ENCODE measurements around the gene COX6B1.
A peak's percentile ranks its signal among the peaks of the same experiment; 100 is the strongest.
"Not testable (repeated sequence)": the region's sequence is repeated elsewhere in the genome, so short reads cannot be mapped to it uniquely, and the experiment has no call there.

The COX6B1 gene

DNA sequence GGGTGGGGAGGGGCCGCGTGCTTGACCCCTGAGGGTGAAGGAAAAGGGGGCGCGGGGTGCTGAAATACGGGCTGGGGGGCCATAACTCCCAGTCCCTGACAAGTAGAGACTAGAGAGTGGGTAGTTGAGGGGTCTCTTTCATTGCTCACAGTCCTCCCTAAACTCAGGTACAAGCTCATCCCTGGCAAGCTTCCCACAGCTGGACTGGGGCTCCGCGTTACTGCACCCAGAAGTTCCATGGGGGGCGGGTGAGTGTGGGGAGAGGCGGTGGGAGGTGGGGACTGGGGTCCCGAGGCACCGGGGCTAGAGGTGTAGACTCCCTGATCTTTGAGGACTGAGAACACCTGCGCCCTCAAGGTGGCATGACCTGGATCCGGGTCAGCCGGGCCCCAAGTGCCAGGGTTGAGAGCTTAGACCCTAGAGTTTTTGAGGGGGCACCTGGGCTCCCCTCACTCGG is 5.3 kb upstream of the COX6B1 start:
- DNase-seq (ENCODE audit: low read depth) = no peak
- TF ChIP-seq, protein P1, sequence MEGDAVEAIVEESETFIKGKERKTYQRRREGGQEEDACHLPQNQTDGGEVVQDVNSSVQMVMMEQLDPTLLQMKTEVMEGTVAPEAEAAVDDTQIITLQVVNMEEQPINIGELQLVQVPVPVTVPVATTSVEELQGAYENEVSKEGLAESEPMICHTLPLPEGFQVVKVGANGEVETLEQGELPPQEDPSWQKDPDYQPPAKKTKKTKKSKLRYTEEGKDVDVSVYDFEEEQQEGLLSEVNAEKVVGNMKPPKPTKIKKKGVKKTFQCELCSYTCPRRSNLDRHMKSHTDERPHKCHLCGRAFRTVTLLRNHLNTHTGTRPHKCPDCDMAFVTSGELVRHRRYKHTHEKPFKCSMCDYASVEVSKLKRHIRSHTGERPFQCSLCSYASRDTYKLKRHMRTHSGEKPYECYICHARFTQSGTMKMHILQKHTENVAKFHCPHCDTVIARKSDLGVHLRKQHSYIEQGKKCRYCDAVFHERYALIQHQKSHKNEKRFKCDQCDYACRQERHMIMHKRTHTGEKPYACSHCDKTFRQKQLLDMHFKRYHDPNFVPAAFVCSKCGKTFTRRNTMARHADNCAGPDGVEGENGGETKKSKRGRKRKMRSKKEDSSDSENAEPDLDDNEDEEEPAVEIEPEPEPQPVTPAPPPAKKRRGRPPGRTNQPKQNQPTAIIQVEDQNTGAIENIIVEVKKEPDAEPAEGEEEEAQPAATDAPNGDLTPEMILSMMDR (conservative IDR thresholded peaks at IDR 0.05; ENCODE audit: low read depth, low read length) = no peak
- H3K4me3 ChIP-seq (ENCODE audit: low read depth, low read length) = peak overlapping the region; percentile 68

DNA sequence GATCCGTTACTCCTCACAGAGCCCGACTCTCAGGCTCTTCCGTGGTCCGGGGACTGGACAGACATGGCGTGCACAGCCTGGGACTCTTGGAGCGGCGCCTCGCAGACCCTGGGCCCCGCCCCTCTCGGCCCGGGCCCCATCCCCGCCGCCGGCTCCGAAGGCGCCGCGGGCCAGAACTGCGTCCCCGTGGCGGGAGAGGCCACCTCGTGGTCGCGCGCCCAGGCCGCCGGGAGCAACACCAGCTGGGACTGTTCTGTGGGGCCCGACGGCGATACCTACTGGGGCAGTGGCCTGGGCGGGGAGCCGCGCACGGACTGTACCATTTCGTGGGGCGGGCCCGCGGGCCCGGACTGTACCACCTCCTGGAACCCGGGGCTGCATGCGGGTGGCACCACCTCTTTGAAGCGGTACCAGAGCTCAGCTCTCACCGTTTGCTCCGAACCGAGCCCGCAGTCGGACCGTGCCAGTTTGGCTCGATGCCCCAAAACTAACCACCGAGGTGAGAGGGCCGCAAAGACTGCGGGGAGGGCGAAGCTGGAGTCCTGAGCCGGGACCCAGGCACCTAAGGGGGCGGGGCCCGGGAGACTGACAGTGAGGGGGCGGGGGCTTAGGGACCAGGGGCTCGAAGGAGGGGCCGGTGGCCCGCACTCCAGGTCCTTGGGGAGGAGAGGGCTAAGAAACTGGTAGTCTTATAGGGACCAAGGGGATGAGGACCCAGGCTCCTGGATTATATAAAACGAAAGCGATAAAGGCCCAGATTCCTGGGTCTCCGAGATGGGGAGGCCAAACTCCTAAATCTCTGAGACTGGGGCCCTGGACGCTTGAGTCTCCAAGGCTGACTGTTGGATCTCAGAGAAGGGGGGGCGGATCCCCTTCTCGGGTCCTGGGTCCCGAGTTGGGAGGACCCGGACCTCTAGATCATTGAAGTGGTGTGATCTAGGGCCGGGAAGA is 4.6 kb upstream of the COX6B1 start:
- TF ChIP-seq, protein P1 (conservative IDR thresholded peaks at IDR 0.05; ENCODE audit: low read depth, low read length) = no peak

DNA sequence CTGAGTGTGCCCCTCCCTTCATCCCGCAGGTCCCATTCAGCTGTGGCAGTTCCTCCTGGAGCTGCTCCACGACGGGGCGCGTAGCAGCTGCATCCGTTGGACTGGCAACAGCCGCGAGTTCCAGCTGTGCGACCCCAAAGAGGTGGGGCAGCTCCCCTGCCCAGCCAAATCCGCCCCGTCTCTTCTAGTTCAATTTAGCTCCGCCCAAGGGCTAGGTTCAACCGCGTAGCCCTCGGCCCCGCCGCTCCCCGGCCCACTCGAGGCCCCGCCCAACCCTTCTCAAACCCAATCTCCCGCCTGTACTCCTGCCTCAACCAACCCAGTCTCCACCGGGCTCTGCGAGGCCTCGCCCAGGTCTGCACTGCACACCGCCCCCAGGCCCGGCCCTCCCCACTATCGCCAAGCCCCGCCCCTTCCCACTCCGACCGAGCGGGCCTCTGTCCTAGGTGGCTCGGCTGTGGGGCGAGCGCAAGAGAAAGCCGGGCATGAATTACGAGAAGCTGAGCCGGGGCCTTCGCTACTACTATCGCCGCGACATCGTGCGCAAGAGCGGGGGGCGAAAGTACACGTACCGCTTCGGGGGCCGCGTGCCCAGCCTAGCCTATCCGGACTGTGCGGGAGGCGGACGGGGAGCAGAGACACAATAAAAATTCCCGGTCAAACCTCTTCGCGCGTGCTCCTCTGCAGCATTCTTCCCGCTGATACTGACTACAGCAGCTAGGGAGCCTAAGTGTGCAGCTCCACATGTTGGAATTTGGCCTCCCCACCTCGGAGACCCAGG is 3.7 kb upstream of the COX6B1 start:
- DNase-seq (ENCODE audit: low read depth) = peak; percentile 97
- peak overlapping the region; percentile 68 for H3K4me3 ChIP-seq (ENCODE audit: low read depth, low read length)
- TF ChIP-seq, protein P1 (conservative IDR thresholded peaks at IDR 0.05; ENCODE audit: low read depth, low read length) = peak; percentile 31

More for the DNA sequence above, 4.6 kb upstream of the COX6B1 start:
- peak; percentile 82 for DNase-seq (ENCODE audit: low read depth)
- peak overlapping the region; percentile 68 for H3K4me3 ChIP-seq (ENCODE audit: low read depth, low read length)

DNA sequence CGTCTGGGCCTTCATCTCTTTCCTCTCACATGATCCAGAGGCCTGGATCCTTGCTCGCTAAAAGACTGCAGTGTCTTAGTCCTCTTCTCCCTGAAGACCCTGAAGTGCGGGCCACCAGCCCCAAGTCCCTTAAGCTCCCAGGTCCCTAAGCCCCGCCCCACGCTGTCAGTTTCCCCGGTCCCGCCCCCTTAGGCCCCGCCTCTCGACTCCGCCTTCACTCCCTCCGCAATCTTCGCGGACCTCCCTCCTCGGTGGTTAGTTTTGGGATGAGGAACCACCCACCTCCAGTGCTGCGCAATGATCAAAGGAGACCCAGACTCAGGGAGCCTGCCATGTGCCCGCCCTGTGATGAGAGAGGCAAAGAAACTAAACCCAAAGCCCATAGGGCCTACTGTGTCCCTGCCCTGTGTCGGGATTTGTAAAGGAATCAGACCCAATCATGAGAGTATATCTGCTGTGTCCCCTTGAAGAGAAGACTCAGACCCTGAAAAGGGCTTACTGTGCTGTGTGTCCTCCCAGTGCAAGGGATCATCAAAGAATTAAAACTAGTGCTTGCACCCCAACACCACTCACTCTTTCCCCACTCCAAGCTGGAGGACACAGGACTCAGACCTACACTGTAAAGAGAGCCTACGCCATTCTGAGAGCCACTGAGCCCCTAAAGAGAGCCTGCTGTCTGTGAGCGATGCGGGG is 3.0 kb upstream of the COX6B1 start:
- H3K4me3 ChIP-seq (ENCODE audit: low read depth, low read length) = peak overlapping the region; percentile 68
- peak; percentile 60 for DNase-seq (ENCODE audit: low read depth)
- TF ChIP-seq, protein P1 (conservative IDR thresholded peaks at IDR 0.05; ENCODE audit: low read depth, low read length) = no peak

DNA sequence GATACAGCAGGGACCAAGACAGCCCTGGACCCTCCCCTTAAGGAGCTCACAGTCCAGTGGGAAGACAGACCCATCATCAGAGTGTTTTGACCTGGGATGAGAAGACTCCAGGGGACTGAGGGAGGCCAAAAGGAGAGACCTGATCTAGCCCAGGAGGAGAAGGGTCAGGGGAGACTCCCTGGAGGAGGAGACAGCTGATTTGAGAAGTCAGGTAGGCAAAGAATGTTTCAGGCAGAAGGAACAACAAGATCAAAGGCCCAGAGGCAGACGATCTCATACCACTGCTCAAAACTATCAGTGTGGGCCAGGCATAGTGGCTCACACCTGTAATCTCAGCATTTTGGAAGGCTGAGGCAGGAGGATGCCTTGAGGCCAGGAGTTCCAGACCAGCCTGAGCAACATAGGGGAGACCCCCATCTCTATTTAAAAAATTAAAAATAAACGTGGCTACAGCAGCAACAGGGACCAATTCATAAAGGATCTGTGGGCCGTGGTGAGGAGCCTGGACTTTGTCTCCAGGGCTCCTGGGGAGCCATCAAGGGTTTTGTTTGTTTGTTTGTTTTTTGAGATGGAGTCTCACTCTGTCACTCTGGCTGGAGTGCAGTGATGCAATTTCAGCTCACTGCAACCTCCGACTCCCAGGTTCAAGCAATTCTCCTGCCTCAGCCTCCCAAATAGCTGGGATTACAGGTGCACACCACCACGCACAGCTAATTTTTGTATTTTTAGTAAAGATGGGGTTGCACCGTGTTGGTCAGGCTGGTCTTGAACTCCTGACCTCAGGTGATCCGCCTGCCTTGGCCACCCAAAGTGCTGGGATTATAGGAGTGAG is 2.2 kb upstream of the COX6B1 start:
- TF ChIP-seq, protein P1 (conservative IDR thresholded peaks at IDR 0.05; ENCODE audit: low read depth, low read length) = no peak
- no peak overlapping the region for H3K4me3 ChIP-seq (ENCODE audit: low read depth, low read length)
- DNase-seq (ENCODE audit: low read depth) = no peak

DNA sequence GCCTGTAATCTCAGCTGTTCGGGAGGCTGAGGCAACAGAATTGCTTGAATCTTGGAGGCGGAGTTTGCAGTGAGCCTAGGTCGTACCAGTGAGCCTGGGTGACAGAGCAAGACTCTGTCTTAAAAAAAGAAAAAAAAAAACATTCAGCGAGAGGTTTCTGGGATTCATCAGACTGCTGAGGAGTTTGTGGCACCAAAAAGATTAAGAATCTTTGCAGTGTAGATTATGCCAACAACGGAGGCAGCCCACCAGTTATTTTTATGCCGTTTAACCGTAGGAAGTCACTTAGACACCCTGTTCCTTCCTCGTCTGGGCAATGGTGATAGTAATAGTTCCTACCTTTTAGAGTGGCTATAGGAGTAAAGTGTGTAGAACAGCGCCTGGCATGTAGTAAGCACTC is 2.5 kb downstream of the COX6B1 start:
- no peak overlapping the region for H3K4me3 ChIP-seq (ENCODE audit: low read depth, low read length)
- DNase-seq (ENCODE audit: low read depth) = no peak
- TF ChIP-seq, protein P1 (conservative IDR thresholded peaks at IDR 0.05; ENCODE audit: low read depth, low read length) = no peak

DNA sequence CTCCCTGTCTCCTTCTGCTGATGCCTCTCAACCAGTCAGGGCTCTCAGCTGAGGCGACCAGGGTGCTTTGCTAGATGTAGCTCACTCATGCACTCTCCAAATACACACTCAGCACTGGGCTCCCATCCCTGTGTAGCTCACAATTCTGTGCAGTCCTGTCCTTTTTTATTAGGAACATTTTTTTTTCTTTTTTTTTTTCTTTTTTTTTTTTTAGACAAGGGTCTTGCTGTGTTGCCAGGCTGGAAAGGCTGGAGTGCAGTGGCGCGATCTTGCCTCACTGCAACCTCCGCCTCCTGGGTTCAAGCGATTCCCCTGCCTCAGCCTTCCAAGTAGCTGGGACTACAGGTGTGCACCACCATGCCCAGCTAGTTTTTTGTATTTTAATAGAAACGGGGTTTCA is 6.7 kb downstream of the COX6B1 start:
- DNase-seq (ENCODE audit: low read depth); H3K4me3 ChIP-seq (ENCODE audit: low read depth, low read length): not testable (repeated sequence)

All from choroid plexus epithelial cell (primary cell).